Muscle layer of colon (tissue), 2 donors: ENCODE measurements around the gene FXYD2.

Experiments used
- H3K27ac ChIP-seq: one replicate; pipeline ENCODE4 v1.7.0; 2013; ENCODE audit warnings: low read depth, mild to moderate bottlenecking, low read length, moderate library complexity
- H3K27me3 ChIP-seq, 2 donors: one replicate each; pipeline ENCODE4 v1.7.0; 2013; ENCODE audit warnings: low read length in 2 of 2, mild to moderate bottlenecking in 2 of 2; ENCODE audit not compliant: insufficient read depth in 2 of 2, control insufficient read depth in 1 of 2
- H3K36me3 ChIP-seq: one replicate; pipeline ENCODE4 v1.7.0; 2013; ENCODE audit warnings: mild to moderate bottlenecking, low read length; ENCODE audit not compliant: insufficient read depth
- H3K4me1 ChIP-seq: one replicate; pipeline ENCODE4 v1.7.0; 2013; ENCODE audit warnings: mild to moderate bottlenecking, low read length; ENCODE audit not compliant: insufficient read depth
- H3K4me3 ChIP-seq, 2 donors: one replicate each; pipeline ENCODE4 v1.7.0; 2013; ENCODE audit warnings: low read length in 2 of 2, low read depth in 1 of 2, mild to moderate bottlenecking in 1 of 2, moderate library complexity in 1 of 2
- H3K9ac ChIP-seq: one replicate; pipeline ENCODE4 v1.7.0; 2013; ENCODE audit warnings: low read length
- H3K9me3 ChIP-seq: one replicate; pipeline ENCODE4 v1.7.0; 2013; ENCODE audit warnings: mild to moderate bottlenecking, low read length
- donor health status: abdominal sarcoma.
- donor health status: Adenocarcinoma of cecum.

The FXYD2 gene

DNA sequence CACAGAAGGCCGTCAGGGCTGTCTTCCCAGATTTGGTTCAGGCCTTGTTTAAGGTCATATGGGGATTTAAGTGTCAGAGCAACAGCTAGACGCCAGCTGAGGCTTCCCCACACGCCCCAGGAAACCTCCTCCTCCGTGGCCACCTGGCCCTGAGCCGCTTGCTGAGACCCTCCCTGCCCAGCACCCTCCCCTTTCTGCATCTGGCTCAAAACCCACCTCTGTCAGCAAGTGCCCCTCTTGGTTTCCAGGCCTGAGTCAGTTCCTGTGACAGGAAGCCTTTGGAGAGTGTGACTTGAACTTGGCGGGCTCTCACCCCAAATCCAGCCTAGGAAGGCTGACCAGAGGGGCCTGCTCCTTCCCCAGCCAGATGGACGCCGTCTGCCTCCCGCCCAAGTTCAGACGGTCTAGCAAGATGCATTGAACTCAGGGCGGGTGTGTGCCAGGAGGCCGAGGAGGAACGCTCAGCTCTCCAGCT lies 561 bp downstream of the FXYD2 start:
- peak overlapping the region; percentile 44 for H3K27ac ChIP-seq
- no peaks in the 10 kb centered on the region for H3K36me3 ChIP-seq
- no peaks in the 10 kb centered on the region for H3K9me3 ChIP-seq
- no peak overlapping the region for H3K4me3 ChIP-seq
- peaks cover 44% of the 10 kb centered on the region for H3K4me1 ChIP-seq
- H3K27me3 ChIP-seq: no peaks in the 10 kb centered on the region
- H3K9ac ChIP-seq: no peak overlapping the region

DNA sequence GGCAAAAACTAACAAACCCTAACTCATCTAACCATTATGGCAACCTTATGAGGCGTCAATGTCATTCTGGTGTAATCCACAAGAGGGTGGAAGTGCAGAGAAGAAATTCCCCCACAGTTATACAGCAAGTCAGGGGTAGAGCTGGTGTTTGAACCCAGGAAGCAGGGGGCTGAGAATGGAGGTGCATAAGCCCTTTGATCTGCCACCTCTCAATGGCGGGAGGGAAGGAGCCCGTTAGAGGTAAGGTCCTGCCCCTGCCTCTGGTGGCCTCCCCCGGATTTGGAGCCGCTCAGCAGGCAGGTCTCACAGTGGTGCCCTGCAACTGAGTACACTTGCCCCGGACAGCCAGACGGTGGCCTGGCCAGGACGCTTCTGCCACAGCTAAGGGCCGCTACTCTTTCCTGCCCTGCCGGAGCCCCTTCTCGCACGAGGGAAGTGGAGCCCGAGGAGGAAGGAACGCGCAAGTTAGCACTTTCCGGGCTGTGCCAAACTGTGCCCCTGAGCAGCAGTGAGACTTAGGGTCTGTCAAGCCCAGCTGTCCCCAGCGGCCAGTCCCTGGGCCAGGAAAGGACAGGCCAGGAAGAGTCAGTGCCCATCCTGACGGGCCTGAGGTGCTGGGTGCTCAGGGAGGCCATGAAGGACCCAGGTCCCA lies 1.1 kb downstream of the FXYD2 start:
- Histone ChIP-seq H3K9me3 (no peaks in the 10 kb centered on the region), H3K4me1 (peaks cover 38% of the 10 kb centered on the region), H3K27ac (peak overlapping the region; percentile 44), H3K36me3 (no peaks in the 10 kb centered on the region), H3K27me3 (no peaks in the 10 kb centered on the region), H3K9ac (no peak overlapping the region), H3K4me3 (no peak overlapping the region)

GRCh38 chr11:117822074-117823033 lies 2.2 kb downstream of the FXYD2 start:
- H3K9ac ChIP-seq: no peak overlapping the region
- no peaks in the 10 kb centered on the region for H3K36me3 ChIP-seq
- no peaks in the 10 kb centered on the region for H3K9me3 ChIP-seq
- no peak overlapping the region for H3K4me3 ChIP-seq
- no peaks in the 10 kb centered on the region for H3K27me3 ChIP-seq
- H3K27ac ChIP-seq: peak overlapping the region; percentile 44
- peaks cover 41% of the 10 kb centered on the region for H3K4me1 ChIP-seq

DNA sequence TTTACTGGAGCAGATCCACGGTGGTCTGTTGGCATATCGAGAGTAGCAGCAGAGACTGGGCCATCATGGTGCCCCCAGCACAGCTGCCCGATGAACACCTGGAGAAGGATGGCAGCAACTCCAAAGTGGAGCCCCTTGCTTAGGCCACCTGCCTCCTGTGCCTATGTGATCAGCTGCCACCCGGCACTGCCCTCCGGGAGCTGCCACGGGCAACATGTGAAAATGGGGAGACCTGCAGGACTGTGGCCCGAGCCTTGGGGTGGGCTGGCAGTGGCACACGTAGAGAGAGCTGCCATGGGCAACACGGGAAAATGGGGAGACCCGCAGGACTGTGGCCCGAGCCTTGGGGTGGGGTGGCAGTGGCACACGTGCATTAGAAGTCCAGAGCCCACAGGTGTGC lies 3.1 kb downstream of the FXYD2 start:
- Histone ChIP-seq H3K27ac (no peak overlapping the region), H3K9ac (no peak overlapping the region), H3K9me3 (no peaks in the 10 kb centered on the region), H3K4me1 (peaks cover 46% of the 10 kb centered on the region), H3K36me3 (no peaks in the 10 kb centered on the region), H3K4me3 (no peak overlapping the region), H3K27me3 (no peaks in the 10 kb centered on the region)

GRCh38 chr11:117820516-117820915 lies 4.0 kb downstream of the FXYD2 start:
- H3K9ac ChIP-seq: no peak overlapping the region
- no peaks in the 10 kb centered on the region for H3K36me3 ChIP-seq
- H3K27ac ChIP-seq: no peak overlapping the region
- H3K27me3 ChIP-seq: no peaks in the 10 kb centered on the region
- no peak overlapping the region for H3K4me3 ChIP-seq
- no peaks in the 10 kb centered on the region for H3K9me3 ChIP-seq
- peaks cover 41% of the 10 kb centered on the region for H3K4me1 ChIP-seq

DNA sequence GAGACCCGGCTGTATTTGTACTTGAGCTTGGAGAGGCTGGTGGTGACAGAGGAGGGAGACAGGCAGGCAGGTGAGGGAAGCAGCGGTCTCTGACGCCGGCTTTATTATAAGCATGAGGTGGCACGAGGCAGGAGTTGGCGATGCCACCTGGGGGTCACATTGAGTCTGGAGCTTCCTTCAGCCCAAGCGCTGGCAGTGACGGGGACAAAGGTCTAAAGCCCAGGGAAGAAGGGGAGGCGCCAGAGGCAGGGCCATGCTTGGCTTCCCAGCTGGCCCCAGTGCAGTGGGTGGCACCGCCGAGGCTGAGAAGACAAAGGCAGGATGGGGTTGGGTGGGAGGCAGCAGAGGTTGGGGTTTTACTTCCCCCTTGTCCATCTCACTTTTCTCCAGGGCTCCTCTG lies 4.5 kb downstream of the FXYD2 start:
- H3K36me3 ChIP-seq: no peaks in the 10 kb centered on the region
- no peaks in the 10 kb centered on the region for H3K9me3 ChIP-seq
- H3K4me1 ChIP-seq: peaks cover 41% of the 10 kb centered on the region
- H3K4me3 ChIP-seq: no peak overlapping the region
- no peak overlapping the region for H3K27ac ChIP-seq
- H3K9ac ChIP-seq: no peak overlapping the region
- no peaks in the 10 kb centered on the region for H3K27me3 ChIP-seq

DNA sequence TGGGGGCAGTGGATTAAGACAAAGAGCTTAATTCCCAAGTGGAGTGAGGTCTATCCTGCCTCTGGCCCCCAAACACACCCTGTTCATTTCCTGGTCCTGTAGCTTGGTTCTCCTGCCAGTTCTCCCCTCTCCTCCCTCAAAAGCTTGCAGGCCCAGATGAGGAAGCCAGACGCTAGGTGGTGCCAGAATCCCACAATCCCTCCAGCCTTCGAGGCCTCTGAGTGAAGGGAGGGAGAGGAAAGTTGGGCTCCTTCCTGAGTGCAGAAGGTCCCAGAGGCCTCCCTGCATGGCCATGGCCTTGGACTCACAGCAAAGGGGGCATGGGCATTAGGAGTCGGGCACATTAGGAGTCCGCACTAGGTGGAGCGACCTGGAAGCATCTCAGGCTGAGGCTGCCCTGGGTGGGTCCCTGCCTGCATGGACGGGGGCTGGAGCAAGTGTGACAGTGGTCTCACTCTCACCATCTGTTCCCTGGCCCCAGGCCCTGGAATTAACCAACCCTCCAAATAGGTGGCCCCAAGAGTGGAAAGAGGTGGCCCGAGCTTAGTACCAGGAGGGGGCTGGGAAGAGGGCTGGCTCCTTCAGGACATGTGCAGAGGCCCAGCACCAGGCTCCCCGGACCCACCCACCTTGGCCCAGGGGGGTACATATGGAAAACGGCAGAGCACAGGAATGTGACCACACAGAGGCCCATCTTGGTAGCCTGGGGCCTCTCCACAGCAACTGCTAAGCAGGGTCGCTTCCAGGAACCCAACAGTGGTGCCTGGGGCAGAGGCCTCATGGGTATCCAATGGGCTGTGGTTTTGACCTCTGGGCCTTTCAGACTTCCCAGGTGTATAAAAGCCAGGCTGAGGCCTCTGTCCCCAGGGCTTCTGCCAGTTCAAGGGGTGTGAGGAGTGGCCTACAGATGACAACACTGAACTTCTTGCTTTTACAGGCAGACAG lies 5.2 kb downstream of the FXYD2 start:
- H3K27ac ChIP-seq: no peak overlapping the region
- H3K36me3 ChIP-seq: no peaks in the 10 kb centered on the region
- peaks cover 41% of the 10 kb centered on the region for H3K4me1 ChIP-seq
- no peaks in the 10 kb centered on the region for H3K27me3 ChIP-seq
- H3K9me3 ChIP-seq: no peaks in the 10 kb centered on the region
- no peak overlapping the region for H3K9ac ChIP-seq
- no peak overlapping the region for H3K4me3 ChIP-seq

DNA sequence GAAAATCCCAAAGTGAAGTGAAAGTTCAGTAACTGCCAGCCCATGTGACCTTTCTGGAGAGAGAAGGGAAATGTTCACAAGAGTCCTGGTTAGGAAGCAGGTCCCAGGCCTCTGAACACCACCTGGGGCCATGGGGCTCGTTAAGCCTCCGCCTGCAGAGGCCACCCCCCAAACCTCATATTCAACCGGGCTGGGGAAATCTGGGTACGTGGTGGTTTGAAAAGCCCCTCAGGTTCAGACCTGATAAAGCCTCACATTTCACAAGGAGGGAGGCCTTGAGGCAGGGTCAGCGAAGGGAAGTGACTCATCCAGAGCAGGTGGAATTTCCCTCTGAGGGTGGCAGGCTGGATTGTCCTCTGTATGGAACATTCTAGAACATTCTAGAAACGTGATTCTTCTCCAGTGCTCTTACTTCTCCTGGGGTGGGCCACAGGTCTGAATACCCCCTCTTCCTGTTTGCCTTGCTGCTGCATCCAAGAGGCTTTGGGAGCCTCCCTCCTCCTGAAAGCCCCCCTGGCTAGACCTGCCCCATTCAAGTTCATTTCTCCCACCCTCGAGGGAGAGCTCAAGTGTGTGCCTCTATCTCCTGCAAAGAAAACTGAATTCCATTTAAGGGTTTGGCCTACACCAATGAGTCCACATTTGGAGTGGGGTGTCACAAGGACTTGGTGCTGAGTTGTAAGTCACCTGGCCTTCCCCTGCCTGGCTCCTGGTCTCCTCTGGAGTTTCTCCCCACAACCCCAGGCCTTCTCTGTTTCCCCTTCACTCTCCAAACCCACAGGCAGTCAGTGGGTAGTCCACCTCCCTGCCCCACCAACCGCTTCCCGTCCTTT lies 6.3 kb downstream of the FXYD2 start:
- Histone ChIP-seq H3K27me3 (no peaks in the 10 kb centered on the region), H3K4me3 (no peak overlapping the region), H3K9ac (no peak overlapping the region), H3K27ac (peak overlapping the region; percentile 3), H3K9me3 (no peaks in the 10 kb centered on the region), H3K4me1 (peaks cover 29% of the 10 kb centered on the region), H3K36me3 (no peaks in the 10 kb centered on the region)

DNA sequence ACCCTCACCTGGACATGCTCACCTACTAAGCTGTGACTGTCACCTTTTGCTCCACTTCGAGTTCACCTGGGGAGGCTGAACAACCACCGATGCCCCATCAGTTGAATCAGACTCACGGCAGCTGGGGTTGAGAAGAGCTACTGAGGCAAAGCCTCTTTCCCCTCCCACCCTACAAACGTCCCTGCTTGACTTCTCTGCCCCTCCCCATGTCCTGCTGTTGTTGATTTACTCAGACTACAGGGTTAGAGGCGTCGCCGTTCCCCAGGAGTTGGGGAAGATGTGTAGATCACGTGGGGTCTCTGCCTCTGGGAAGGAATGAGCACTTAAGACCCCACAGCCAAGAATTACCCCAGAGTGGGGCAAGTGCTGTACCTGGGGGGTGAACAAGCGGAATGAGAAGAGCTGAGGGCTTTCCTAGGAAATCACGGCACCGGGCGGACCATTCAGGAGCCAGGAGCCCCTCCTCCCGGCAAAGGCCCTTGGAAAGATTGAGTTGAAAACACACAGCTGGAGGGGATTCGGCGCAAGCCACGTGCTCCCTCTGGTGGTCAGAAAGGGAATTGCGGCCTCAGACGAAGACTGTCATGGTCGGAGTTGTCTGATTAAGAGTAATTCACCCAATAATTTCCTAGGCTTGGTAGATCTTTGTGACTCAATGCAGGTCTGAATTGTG lies 7.0 kb downstream of the FXYD2 start:
- Histone ChIP-seq H3K4me1 (peaks cover 22% of the 10 kb centered on the region), H3K4me3 (peak overlapping the region in 1 of 2 donors; percentile 29), H3K9ac (no peak overlapping the region)

GRCh38 chr11:117816846-117817367 lies 7.6 kb downstream of the FXYD2 start:
- Histone ChIP-seq H3K36me3 (no peaks in the 10 kb centered on the region), H3K4me1 (peaks cover 18% of the 10 kb centered on the region), H3K9ac (no peak overlapping the region), H3K9me3 (no peaks in the 10 kb centered on the region), H3K27me3 (no peaks in the 10 kb centered on the region), H3K4me3 (peak overlapping the region in 1 of 2 donors; percentile 29), H3K27ac (peak overlapping the region; percentile 23)

More for the DNA sequence above, 7.0 kb downstream of the FXYD2 start:
- no peaks in the 10 kb centered on the region for H3K36me3 ChIP-seq
- no peaks in the 10 kb centered on the region for H3K27me3 ChIP-seq
- H3K27ac ChIP-seq: peak overlapping the region; percentile 23
- no peaks in the 10 kb centered on the region for H3K9me3 ChIP-seq
